ENCODE data around the gene DHRS7B. TPM values are rescaled to one million over a fixed set of nuclear protein-coding genes. Genes with fewer than 3 reads are reported as not detected.
"Not testable (repeated sequence)": the region's sequence is repeated elsewhere in the genome, so short reads cannot be mapped to it uniquely, and the experiment has no call there.

The DHRS7B gene
- total RNA-seq, 6 experiments from 2014 or later: 10.1 to 34.2 (median 14.8) TPM

GRCh38 chr17:21140911-21141310 lies 14.1 kb downstream of the DHRS7B start:
- Histone ChIP-seq H3K9me3 (no peaks in the 10 kb centered on the region), H3K27ac (no peak overlapping the region), H3K27me3 (no peaks in the 10 kb centered on the region), H3K4me3 (no peak overlapping the region), H3K4me1 (no peaks in the 10 kb centered on the region), H3K36me3 (no peaks in the 10 kb centered on the region)
- no peak for DNase-seq
- 68% methylated on average over 6 of the region's 6 CpGs for whole genome bisulfite sequencing (ENCODE audit: insufficient coverage, low coverage, low lambda C conversion rate, missing lambda C conversion rate)
- intact Hi-C loops (cut with DNase I): no loop called here
- ATAC-seq: no peak
- TF ChIP-seq POLR2A (IDR thresholded peaks at IDR 0.05): no peak
- TF ChIP-seq, protein P1, sequence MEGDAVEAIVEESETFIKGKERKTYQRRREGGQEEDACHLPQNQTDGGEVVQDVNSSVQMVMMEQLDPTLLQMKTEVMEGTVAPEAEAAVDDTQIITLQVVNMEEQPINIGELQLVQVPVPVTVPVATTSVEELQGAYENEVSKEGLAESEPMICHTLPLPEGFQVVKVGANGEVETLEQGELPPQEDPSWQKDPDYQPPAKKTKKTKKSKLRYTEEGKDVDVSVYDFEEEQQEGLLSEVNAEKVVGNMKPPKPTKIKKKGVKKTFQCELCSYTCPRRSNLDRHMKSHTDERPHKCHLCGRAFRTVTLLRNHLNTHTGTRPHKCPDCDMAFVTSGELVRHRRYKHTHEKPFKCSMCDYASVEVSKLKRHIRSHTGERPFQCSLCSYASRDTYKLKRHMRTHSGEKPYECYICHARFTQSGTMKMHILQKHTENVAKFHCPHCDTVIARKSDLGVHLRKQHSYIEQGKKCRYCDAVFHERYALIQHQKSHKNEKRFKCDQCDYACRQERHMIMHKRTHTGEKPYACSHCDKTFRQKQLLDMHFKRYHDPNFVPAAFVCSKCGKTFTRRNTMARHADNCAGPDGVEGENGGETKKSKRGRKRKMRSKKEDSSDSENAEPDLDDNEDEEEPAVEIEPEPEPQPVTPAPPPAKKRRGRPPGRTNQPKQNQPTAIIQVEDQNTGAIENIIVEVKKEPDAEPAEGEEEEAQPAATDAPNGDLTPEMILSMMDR (IDR thresholded peaks at IDR 0.05): no peak

- Histone ChIP-seq H3K4me1 (no peaks in the 10 kb centered on the region), H3K9me3 (no peaks in the 10 kb centered on the region), H3K27ac (no peak overlapping the region), H3K4me3 (no peak overlapping the region), H3K36me3 (no peaks in the 10 kb centered on the region), H3K27me3 (no peaks in the 10 kb centered on the region)
- intact Hi-C loops (cut with DNase I): no loop called here
- TF ChIP-seq POLR2A (IDR thresholded peaks at IDR 0.05): no peak
- TF ChIP-seq, protein P1 (IDR thresholded peaks at IDR 0.05): no peak
- DNase-seq (no peak), ATAC-seq (no peak)
- 67% methylated on average over 2 of the region's 2 CpGs for WGBS (ENCODE audit: insufficient coverage, low coverage, low lambda C conversion rate, missing lambda C conversion rate)
Measured at GRCh38 chr17:21141331-21141730, 14.6 kb downstream of the DHRS7B start.

DNA sequence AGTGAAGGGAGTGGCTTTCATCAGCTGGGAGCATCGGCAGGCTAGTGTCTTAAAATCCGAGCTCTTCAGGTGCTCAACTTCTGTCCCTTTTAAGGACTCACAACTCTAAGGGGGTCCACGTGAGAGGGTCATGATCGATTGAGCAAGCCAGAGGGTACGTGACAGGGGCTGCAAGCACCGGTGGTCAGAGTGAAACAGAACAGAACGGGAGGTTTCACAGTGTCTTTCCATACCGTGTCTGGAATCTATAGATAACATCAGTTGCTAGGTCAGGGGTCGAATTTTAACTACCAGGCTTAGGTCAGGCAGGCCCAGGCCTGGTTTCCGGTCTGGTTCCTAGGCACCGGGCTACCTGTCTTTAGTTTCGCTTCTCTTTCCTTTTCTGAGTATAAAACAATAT lies 15.3 kb downstream of the DHRS7B start:
- DNase-seq; intact Hi-C loops (cut with DNase I); ATAC-seq; H3K4me1 ChIP-seq; H3K9me3 ChIP-seq; H3K36me3 ChIP-seq; H3K4me3 ChIP-seq; H3K27ac ChIP-seq; H3K27me3 ChIP-seq: not testable (repeated sequence)
- 84% methylated on average over 8 of the region's 12 CpGs for WGBS (ENCODE audit: insufficient coverage, low coverage, low lambda C conversion rate, missing lambda C conversion rate)

DNA sequence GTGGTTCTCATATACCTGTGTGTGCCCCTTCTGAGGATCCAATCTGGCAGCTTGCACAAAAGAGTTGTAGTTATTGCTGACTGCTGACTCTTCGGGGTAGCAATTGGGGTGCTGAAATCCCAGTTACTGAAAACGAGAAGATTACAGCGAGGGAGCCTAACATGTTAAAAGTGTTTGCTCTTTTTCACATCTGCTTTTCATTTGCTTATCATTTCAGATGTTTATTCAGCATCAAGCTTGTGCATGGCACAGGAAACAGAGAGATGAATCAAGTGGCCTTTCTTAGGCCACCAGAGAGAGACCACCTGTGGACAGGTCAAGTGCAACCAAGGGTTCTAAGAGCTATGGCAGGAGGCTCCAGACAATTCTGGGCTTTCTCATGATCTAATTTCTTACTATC lies 16.9 kb downstream of the DHRS7B start:
- Histone ChIP-seq H3K9me3 (no peaks in the 10 kb centered on the region), H3K36me3 (no peaks in the 10 kb centered on the region), H3K4me3 (no peak overlapping the region), H3K27me3 (no peaks in the 10 kb centered on the region), H3K4me1 (no peaks in the 10 kb centered on the region), H3K27ac (no peak overlapping the region)
- intact Hi-C loops (cut with DNase I): no loop called here
- TF ChIP-seq POLR2A (IDR thresholded peaks at IDR 0.05): no peak
- TF ChIP-seq, protein P1 (IDR thresholded peaks at IDR 0.05): no peak
- ATAC-seq (no peak), DNase-seq (no peak)
- 78% methylated on average over 3 of the region's 3 CpGs for WGBS (ENCODE audit: insufficient coverage, low coverage, low lambda C conversion rate, missing lambda C conversion rate)

DNA sequence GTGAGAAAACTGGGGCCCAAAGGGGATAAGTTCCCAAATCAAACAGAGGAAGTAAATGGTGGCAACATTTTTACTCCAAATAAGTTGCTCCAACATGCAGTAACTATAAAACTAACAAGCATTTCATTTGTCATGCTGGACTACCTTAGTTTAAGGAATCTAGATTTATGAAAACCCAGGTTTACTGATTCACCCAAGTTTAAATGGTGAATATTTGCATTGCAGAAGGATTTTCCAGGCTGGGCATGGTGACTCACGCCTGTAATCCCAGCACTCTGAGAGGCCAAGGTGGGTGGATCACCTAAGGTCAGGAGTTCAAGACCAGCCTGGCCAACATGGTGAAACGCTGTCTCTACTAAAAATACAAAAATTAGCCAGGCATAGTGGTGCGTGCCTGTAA lies 17.5 kb downstream of the DHRS7B start:
- DNase-seq; H3K27ac ChIP-seq; H3K36me3 ChIP-seq; H3K9me3 ChIP-seq; ATAC-seq; intact Hi-C loops (cut with DNase I); H3K4me3 ChIP-seq; H3K4me1 ChIP-seq; H3K27me3 ChIP-seq: not testable (repeated sequence)
- WGBS (ENCODE audit: insufficient coverage, low coverage, low lambda C conversion rate, missing lambda C conversion rate): 68% methylated on average over 2 of the region's 3 CpGs

Data from right lobe of liver (tissue), 6 donors.